Measurements from ENCODE around the gene DNAJC25. TPM values are rescaled to one million over a fixed set of nuclear protein-coding genes. Genes with fewer than 3 reads are reported as not detected.

DNAJC25 gene
- total and polyA plus RNA-seq, 2 donors = 8.3 to 10.3 TPM

- peaks cover 2% of the 10 kb centered on the region for H3K4me1 ChIP-seq (ENCODE audit: insufficient read depth)
- H3K27ac ChIP-seq (ENCODE audit: low read depth) = no peak overlapping the region
- no peak for DNase-seq (ENCODE audit: extremely low spot score)
- 34% methylated on average over 1 of the region's 1 CpG for WGBS
- no peak overlapping the region for H3K4me3 ChIP-seq (ENCODE audit: low read depth, low read length)
- no peaks in the 10 kb centered on the region for H3K36me3 ChIP-seq (ENCODE audit: insufficient read depth)
Measured at GRCh38 chr9:111633389-111633736, 2.2 kb downstream of the DNAJC25 start.

- peaks cover 2% of the 10 kb centered on the region for H3K4me1 ChIP-seq (ENCODE audit: insufficient read depth)
- no peak overlapping the region for H3K27ac ChIP-seq (ENCODE audit: low read depth)
- no peak for DNase-seq (ENCODE audit: extremely low spot score)
- no peak overlapping the region for H3K4me3 ChIP-seq (ENCODE audit: low read depth, low read length)
- no peaks in the 10 kb centered on the region for H3K36me3 ChIP-seq (ENCODE audit: insufficient read depth)
- 57% methylated on average over 1 of the region's 1 CpG for WGBS
Measured at GRCh38 chr9:111634860-111635259, 3.7 kb downstream of the DNAJC25 start.

- WGBS = 89% methylated on average over 6 of the region's 6 CpGs
Measured at GRCh38 chr9:111637421-111637950, 6.4 kb downstream of the DNAJC25 start.

GRCh38 chr9:111644195-111644772 lies 13.2 kb downstream of the DNAJC25 start:
- DNase-seq (ENCODE audit: extremely low spot score) = no peak
- WGBS = 87% methylated on average over 8 of the region's 8 CpGs
- Histone ChIP-seq H3K4me1 (ENCODE audit: insufficient read depth) (peaks cover 1% of the 10 kb centered on the region), H3K4me3 (ENCODE audit: low read depth, low read length) (no peak overlapping the region), H3K36me3 (ENCODE audit: insufficient read depth) (no peaks in the 10 kb centered on the region), H3K27ac (ENCODE audit: low read depth) (no peak overlapping the region)

More at GRCh38 chr9:111637421-111637950, 6.4 kb downstream of the DNAJC25 start:
- Histone ChIP-seq H3K4me3 (ENCODE audit: low read depth, low read length) (no peak overlapping the region), H3K4me1 (ENCODE audit: insufficient read depth) (peaks cover 2% of the 10 kb centered on the region), H3K27ac (ENCODE audit: low read depth) (no peak overlapping the region), H3K36me3 (ENCODE audit: insufficient read depth) (no peaks in the 10 kb centered on the region)
- DNase-seq (ENCODE audit: extremely low spot score) = no peak

- WGBS = 93% methylated on average over 1 of the region's 1 CpG
- Histone ChIP-seq H3K36me3 (ENCODE audit: insufficient read depth) (no peaks in the 10 kb centered on the region), H3K4me1 (ENCODE audit: insufficient read depth) (peaks cover 1% of the 10 kb centered on the region), H3K4me3 (ENCODE audit: low read depth, low read length) (no peak overlapping the region), H3K27ac (ENCODE audit: low read depth) (no peak overlapping the region)
- DNase-seq (ENCODE audit: extremely low spot score) = no peak
Measured at GRCh38 chr9:111645806-111646205, 14.7 kb downstream of the DNAJC25 start.

GRCh38 chr9:111646417-111646816 lies 15.3 kb downstream of the DNAJC25 start:
- 80% methylated on average over 2 of the region's 2 CpGs for WGBS
- no peak for DNase-seq (ENCODE audit: extremely low spot score)

GRCh38 chr9:111648066-111648465 lies 16.9 kb downstream of the DNAJC25 start:
- H3K27ac ChIP-seq (ENCODE audit: low read depth) = no peak overlapping the region
- no peak overlapping the region for H3K4me3 ChIP-seq (ENCODE audit: low read depth, low read length)
- DNase-seq (ENCODE audit: extremely low spot score) = no peak
- H3K36me3 ChIP-seq (ENCODE audit: insufficient read depth) = no peaks in the 10 kb centered on the region
- peaks cover 1% of the 10 kb centered on the region for H3K4me1 ChIP-seq (ENCODE audit: insufficient read depth)
- 80% methylated on average over 4 of the region's 4 CpGs for WGBS

More at GRCh38 chr9:111646417-111646816, 15.3 kb downstream of the DNAJC25 start:
- H3K27ac ChIP-seq (ENCODE audit: low read depth) = no peak overlapping the region
- H3K4me1 ChIP-seq (ENCODE audit: insufficient read depth) = peaks cover 1% of the 10 kb centered on the region
- no peak overlapping the region for H3K4me3 ChIP-seq (ENCODE audit: low read depth, low read length)
- no peaks in the 10 kb centered on the region for H3K36me3 ChIP-seq (ENCODE audit: insufficient read depth)

- Histone ChIP-seq H3K27ac (ENCODE audit: low read depth) (no peak overlapping the region), H3K4me1 (ENCODE audit: insufficient read depth) (peaks cover 1% of the 10 kb centered on the region), H3K4me3 (ENCODE audit: low read depth, low read length) (no peak overlapping the region), H3K36me3 (ENCODE audit: insufficient read depth) (no peaks in the 10 kb centered on the region)
- DNase-seq (ENCODE audit: extremely low spot score) = no peak
- WGBS = 90% methylated on average over 4 of the region's 4 CpGs
Measured at GRCh38 chr9:111649016-111649415, 17.9 kb downstream of the DNAJC25 start.

GRCh38 chr9:111657051-111657450 lies 25.9 kb downstream of the DNAJC25 start:
- Histone ChIP-seq H3K4me1 (ENCODE audit: insufficient read depth) (no peaks in the 10 kb centered on the region), H3K36me3 (ENCODE audit: insufficient read depth) (no peaks in the 10 kb centered on the region), H3K27ac (ENCODE audit: low read depth) (no peak overlapping the region), H3K4me3 (ENCODE audit: low read depth, low read length) (no peak overlapping the region)
- DNase-seq (ENCODE audit: extremely low spot score) = no peak
- WGBS = 57% methylated on average over 6 of the region's 6 CpGs

GRCh38 chr9:111658943-111659342 lies 27.8 kb downstream of the DNAJC25 start:
- no peak for DNase-seq (ENCODE audit: extremely low spot score)
- no peaks in the 10 kb centered on the region for H3K36me3 ChIP-seq (ENCODE audit: insufficient read depth)
- WGBS = 75% methylated on average over 8 of the region's 8 CpGs
- no peak overlapping the region for H3K27ac ChIP-seq (ENCODE audit: low read depth)
- H3K4me3 ChIP-seq (ENCODE audit: low read depth, low read length) = no peak overlapping the region
- peaks cover 3% of the 10 kb centered on the region for H3K4me1 ChIP-seq (ENCODE audit: insufficient read depth)

GRCh38 chr9:111659691-111660090 lies 28.6 kb downstream of the DNAJC25 start:
- peaks cover 3% of the 10 kb centered on the region for H3K4me1 ChIP-seq (ENCODE audit: insufficient read depth)
- 84% methylated on average over 3 of the region's 3 CpGs for WGBS
- no peak for DNase-seq (ENCODE audit: extremely low spot score)
- H3K27ac ChIP-seq (ENCODE audit: low read depth) = no peak overlapping the region
- no peaks in the 10 kb centered on the region for H3K36me3 ChIP-seq (ENCODE audit: insufficient read depth)
- H3K4me3 ChIP-seq (ENCODE audit: low read depth, low read length) = no peak overlapping the region

- H3K4me3 ChIP-seq (ENCODE audit: low read depth, low read length) = peak within 1 kb of the TSS; percentile 80
- no peak for DNase-seq (ENCODE audit: extremely low spot score)
- under 1% methylated on average over 61 of the region's 61 CpGs for WGBS
- H3K4me1 ChIP-seq (ENCODE audit: insufficient read depth) = peaks cover 3% of the 10 kb centered on the region
- H3K36me3 ChIP-seq (ENCODE audit: insufficient read depth) = no peaks in the 10 kb centered on the region
- H3K27ac ChIP-seq (ENCODE audit: low read depth) = peak within 1 kb of the TSS; percentile 14
Measured at GRCh38 chr9:111661150-111661801, 30.1 kb downstream of the DNAJC25 start, which contains the start of gene GNG10. TSS of gene GNG10 (plus strand) at chr9:111661605. CDS start at chr9:111661635, 30 bp downstream.

GRCh38 chr9:111661802-111662521 lies 30.8 kb downstream of the DNAJC25 start:
- WGBS = under 1% methylated on average over 57 of the region's 57 CpGs
- peak overlapping the region; percentile 80 for H3K4me3 ChIP-seq (ENCODE audit: low read depth, low read length)
- H3K27ac ChIP-seq (ENCODE audit: low read depth) = peak overlapping the region; percentile 14
- DNase-seq (ENCODE audit: extremely low spot score) = no peak
- peaks cover 3% of the 10 kb centered on the region for H3K4me1 ChIP-seq (ENCODE audit: insufficient read depth)
- H3K36me3 ChIP-seq (ENCODE audit: insufficient read depth) = no peaks in the 10 kb centered on the region
